ENCODE measurements around the gene LRRTM4.
"Not testable (repeated sequence)": the region's sequence is repeated elsewhere in the genome, so short reads cannot be mapped to it uniquely, and the experiment has no call there.

The LRRTM4 gene

GRCh38 chr2:76829374-76830234 lies 692.6 kb downstream of the LRRTM4 start:
- no peak for DNase-seq

GRCh38 chr2:76826691-76827090 lies 695.5 kb downstream of the LRRTM4 start:
- no peak for DNase-seq

GRCh38 chr2:76825140-76825970 lies 696.8 kb downstream of the LRRTM4 start:
- DNase-seq, result no peak

- DNase-seq, result no peak
These were observed 700.4 kb downstream of the LRRTM4 start for GRCh38 chr2:76821731-76822130.

- no peak for DNase-seq
These were observed 709.1 kb downstream of the LRRTM4 start for GRCh38 chr2:76813084-76813483.

- no peak for DNase-seq
These were observed 710.0 kb downstream of the LRRTM4 start for GRCh38 chr2:76812156-76812555.

GRCh38 chr2:76809136-76809535 lies 713.0 kb downstream of the LRRTM4 start:
- DNase-seq, result no peak

- no peak for DNase-seq
These were observed 713.4 kb downstream of the LRRTM4 start for GRCh38 chr2:76808732-76809131.

- no peak for DNase-seq
These were observed 728.4 kb downstream of the LRRTM4 start for GRCh38 chr2:76793647-76794334.

- DNase-seq, result not testable (repeated sequence)
These were observed 740.9 kb downstream of the LRRTM4 start for GRCh38 chr2:76781313-76781712.

GRCh38 chr2:76763276-76763675 lies 758.9 kb downstream of the LRRTM4 start:
- no peak for DNase-seq

- DNase-seq, result no peak
These were observed 761.8 kb downstream of the LRRTM4 start for GRCh38 chr2:76760367-76760704.

GRCh38 chr2:76759634-76760366 lies 762.4 kb downstream of the LRRTM4 start:
- DNase-seq, result no peak

GRCh38 chr2:76752506-76752905 lies 769.7 kb downstream of the LRRTM4 start:
- no peak for DNase-seq

- no peak for DNase-seq
These were observed 772.3 kb downstream of the LRRTM4 start for GRCh38 chr2:76749858-76750257.

- DNase-seq, result no peak
These were observed 773.4 kb downstream of the LRRTM4 start for GRCh38 chr2:76748581-76749296.

GRCh38 chr2:76745605-76746004 lies 776.6 kb downstream of the LRRTM4 start:
- no peak for DNase-seq

GRCh38 chr2:76737607-76738006 lies 784.6 kb downstream of the LRRTM4 start:
- no peak for DNase-seq

- no peak for DNase-seq
These were observed 788.4 kb downstream of the LRRTM4 start for GRCh38 chr2:76733736-76734135.

- no peak for DNase-seq
These were observed 791.0 kb downstream of the LRRTM4 start for GRCh38 chr2:76731157-76731556.

GRCh38 chr2:76730021-76730420 lies 792.2 kb downstream of the LRRTM4 start:
- no peak for DNase-seq

- DNase-seq, result no peak
These were observed 801.0 kb downstream of the LRRTM4 start for GRCh38 chr2:76721226-76721625.

All from stimulated activated CD4-positive, alpha-beta T cell treated with anti-CD3 and anti-CD28 coated beads, Interleukin-15, amount 100 ng/mL, for 24 hours (primary cell).